ENCODE results near the gene MYO5A.

GRCh38 chr15:52405856-52406255 lies 122.8 kb downstream of the MYO5A start:
- TF ChIP-seq POLR2A (IDR thresholded peaks at IDR 0.05; ENCODE audit: low read length) (no peak), GATA1 (IDR thresholded peaks at IDR 0.05; ENCODE audit: low read depth, low read length) (no peak)

Data from erythroblast (primary cell).